Mesothelial cell of epicardium (in vitro differentiated cells): ENCODE results near the gene PDCD11. TPM values are rescaled to one million over a fixed set of nuclear protein-coding genes. Genes with fewer than 3 reads are reported as not detected.
"Not testable (repeated sequence)": the region's sequence is repeated elsewhere in the genome, so short reads cannot be mapped to it uniquely, and the experiment has no call there.

Experiments
- DNase-seq, 2 experiments: peaks; one replicate each; pipeline ENCODE4 v3.0.0; 2021; ENCODE audit warnings: low spot score in 2 of 2; ENCODE audit not compliant: unreplicated experiment in 2 of 2
- H3K27ac Mint-ChIP-seq: 2 replicates; pipeline ENCODE4 v1.8.0; 2021; ENCODE audit warnings: mixed read lengths
- H3K27me3 Mint-ChIP-seq: 2 replicates; pipeline ENCODE4 v1.8.0; 2021; ENCODE audit warnings: low read depth, mixed read lengths
- H3K36me3 Mint-ChIP-seq: 2 replicates; pipeline ENCODE4 v1.8.0; 2021; ENCODE audit warnings: mixed read lengths
- H3K4me1 Mint-ChIP-seq: 2 replicates; pipeline ENCODE4 v1.8.0; 2021; ENCODE audit warnings: mixed read lengths
- H3K4me3 Mint-ChIP-seq: 2 replicates; pipeline ENCODE4 v1.8.0; 2021; ENCODE audit warnings: mild to moderate bottlenecking, moderate library complexity, mixed read lengths
- H3K9me3 Mint-ChIP-seq: 2 replicates; pipeline ENCODE4 v1.8.0; 2021; ENCODE audit warnings: mixed read lengths
- CTCF ChIP-seq: fragments of 200-600 bp; sonication (generic); IDR thresholded peaks from one replicate; pipeline ENCODE4 v1.5.0; 2021; ENCODE audit warnings: antibody characterized with exemption; ENCODE audit not compliant: unreplicated experiment
- total RNA-seq: library from RNA; stranded (reverse); gene quantifications from 3 replicates; pipeline ENCODE4 v1.2.1, GENCODE V29; 2021

PDCD11 gene
- 48.9 to 53.6 TPM (median 50.4 TPM) in 3 replicates for total RNA-seq

- H3K36me3 Mint-ChIP-seq, result peaks cover 14% of the 10 kb centered on the region
- H3K27me3 Mint-ChIP-seq, result no peaks in the 10 kb centered on the region
Measured at GRCh38 chr10:103396067-103396788, at the start of gene PDCD11, which contains the start of gene ATP5MK. Gene PDCD11, plus strand, starts transcription at chr10:103396626. Its CDS starts 1,801 bp downstream, at chr10:103398427. Gene ATP5MK, minus strand, starts transcription at chr10:103396475. Its CDS starts 4,018 bp downstream, at chr10:103392457.

GRCh38 chr10:103350175-103350516 is 46.3 kb upstream of the PDCD11 start:
- Mint-ChIP-seq H3K36me3 (peaks cover under 1% of the 10 kb centered on the region), H3K4me1 (peaks cover 4% of the 10 kb centered on the region), H3K27me3 (no peaks in the 10 kb centered on the region), H3K4me3 (peak overlapping the region; percentile 89), H3K27ac (peak overlapping the region; percentile 84), H3K9me3 (no peaks in the 10 kb centered on the region)
- peak in 1 of 2 experiments; percentile 39 for DNase-seq
- TF ChIP-seq CTCF, result no peak

More at GRCh38 chr10:103396067-103396788, at the start of gene PDCD11, which contains the start of gene ATP5MK:
- TF ChIP-seq CTCF, result no peak
- Mint-ChIP-seq H3K4me3 (peak within 1 kb of the TSS; percentile 96), H3K27ac (peak within 1 kb of the TSS; percentile 96), H3K4me1 (peaks cover 41% of the 10 kb centered on the region), H3K9me3 (no peaks in the 10 kb centered on the region)
- DNase-seq, result peak; percentile 89 to 91

- TF ChIP-seq CTCF, result no peak
- no peaks in the 10 kb centered on the region for H3K27me3 Mint-ChIP-seq
- no peaks in the 10 kb centered on the region for H3K36me3 Mint-ChIP-seq
- peak; percentile 84 to 90 for DNase-seq
- H3K4me3 Mint-ChIP-seq, result peak within 1 kb of the TSS; percentile 89
- no peaks in the 10 kb centered on the region for H3K9me3 Mint-ChIP-seq
- H3K27ac Mint-ChIP-seq, result peak within 1 kb of the TSS; percentile 94
- peaks cover 4% of the 10 kb centered on the region for H3K4me1 Mint-ChIP-seq
Measured at GRCh38 chr10:103350517-103351260, 45.7 kb upstream of the PDCD11 start, which contains the start of gene PCGF6. Gene PCGF6, minus strand, starts transcription at chr10:103351140. Its CDS starts 74 bp downstream, at chr10:103351066.

- DNase-seq, result no peak
- Mint-ChIP-seq H3K27ac (no peak overlapping the region), H3K4me1 (peaks cover 4% of the 10 kb centered on the region), H3K9me3 (no peaks in the 10 kb centered on the region), H3K27me3 (no peaks in the 10 kb centered on the region), H3K4me3 (no peak overlapping the region), H3K36me3 (no peaks in the 10 kb centered on the region)
- TF ChIP-seq CTCF, result no peak
Measured at GRCh38 chr10:103353281-103353680, 43.1 kb upstream of the PDCD11 start.

- H3K36me3 Mint-ChIP-seq, DNase-seq, H3K9me3 Mint-ChIP-seq, H3K27ac Mint-ChIP-seq, H3K4me3 Mint-ChIP-seq, H3K27me3 Mint-ChIP-seq, H3K4me1 Mint-ChIP-seq: not testable (repeated sequence)
Measured at GRCh38 chr10:103354567-103354966, 41.9 kb upstream of the PDCD11 start.
